Brain microvascular endothelial cell (primary cell): Measurements from ENCODE around the gene LHFPL2.
"Not testable (repeated sequence)": the region's sequence is repeated elsewhere in the genome, so short reads cannot be mapped to it uniquely, and the experiment has no call there.

Experiments used
- DNase-seq: peaks from one replicate; pipeline ENCODE4 v3.0.0-alpha.2; 2020
- H3K27ac ChIP-seq: fragments of 250-450 bp; sonication (Bioruptor Pico); 2 replicates; pipeline ENCODE4 v1.5.1; 2020; ENCODE audit warnings: mild to moderate bottlenecking, moderate library complexity
- H3K27me3 ChIP-seq: fragments of 250-450 bp; sonication (Bioruptor Pico); replicated peaks from 2 replicates; pipeline ENCODE4 v1.5.1; 2020; ENCODE audit warnings: mild to moderate bottlenecking
- H3K36me3 ChIP-seq: fragments of 250-450 bp; sonication (Bioruptor Pico); replicated peaks from 2 replicates; pipeline ENCODE4 v1.5.1; 2020; ENCODE audit warnings: mild to moderate bottlenecking
- H3K4me3 ChIP-seq: 2 replicates; pipeline ENCODE4 v1.5.1; 2011; ENCODE audit warnings: low read depth, mild to moderate bottlenecking, control low read depth, low read length, moderate library complexity
- in situ Hi-C: cut with HindIII; loops from 2 replicates; pipeline ENCODE4 v1.10.0; 2017; ENCODE audit warnings: low sequenced_read_pairs, low pct_ligation_motif_present
- TF ChIP-seq, protein P1 (sequence below): IDR thresholded peaks from 2 replicates; pipeline ENCODE4 v1.5.1; 2011; ENCODE audit warnings: low read depth, mild to moderate bottlenecking, moderate library complexity, low read length, control low read depth, inconsistent platforms; ENCODE audit errors: missing control alignments

LHFPL2 gene

DNA sequence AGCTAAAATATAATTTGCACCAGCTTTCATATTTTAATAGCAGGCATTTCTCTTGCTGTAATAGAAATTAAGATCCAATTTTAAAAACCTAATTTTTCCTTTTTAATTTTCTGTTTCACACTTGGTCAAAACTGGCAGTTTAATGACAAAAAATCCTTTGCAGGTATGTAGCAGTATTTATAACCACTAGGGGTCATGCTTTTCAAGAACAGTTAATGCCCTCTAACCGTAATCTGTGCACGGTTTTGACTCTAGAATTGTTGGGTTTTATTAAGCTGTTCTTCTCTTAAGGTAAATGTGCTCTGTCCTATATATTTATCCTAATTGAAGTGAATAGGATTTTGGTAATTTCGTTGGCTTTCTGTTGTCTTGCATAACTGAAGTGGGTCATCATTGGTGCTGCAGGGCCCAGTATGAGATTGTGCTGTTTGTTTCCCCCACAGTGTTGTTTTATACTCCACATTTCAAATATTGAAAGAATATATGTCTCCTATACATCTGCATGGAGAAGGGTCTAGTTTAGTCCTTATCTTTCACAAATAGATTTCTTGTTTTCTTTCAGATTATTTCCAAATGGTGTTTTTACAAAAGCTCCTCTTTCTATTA is 180.7 kb downstream of the LHFPL2 start:
- no peak overlapping the region for H3K4me3 ChIP-seq
- TF ChIP-seq, protein P1, sequence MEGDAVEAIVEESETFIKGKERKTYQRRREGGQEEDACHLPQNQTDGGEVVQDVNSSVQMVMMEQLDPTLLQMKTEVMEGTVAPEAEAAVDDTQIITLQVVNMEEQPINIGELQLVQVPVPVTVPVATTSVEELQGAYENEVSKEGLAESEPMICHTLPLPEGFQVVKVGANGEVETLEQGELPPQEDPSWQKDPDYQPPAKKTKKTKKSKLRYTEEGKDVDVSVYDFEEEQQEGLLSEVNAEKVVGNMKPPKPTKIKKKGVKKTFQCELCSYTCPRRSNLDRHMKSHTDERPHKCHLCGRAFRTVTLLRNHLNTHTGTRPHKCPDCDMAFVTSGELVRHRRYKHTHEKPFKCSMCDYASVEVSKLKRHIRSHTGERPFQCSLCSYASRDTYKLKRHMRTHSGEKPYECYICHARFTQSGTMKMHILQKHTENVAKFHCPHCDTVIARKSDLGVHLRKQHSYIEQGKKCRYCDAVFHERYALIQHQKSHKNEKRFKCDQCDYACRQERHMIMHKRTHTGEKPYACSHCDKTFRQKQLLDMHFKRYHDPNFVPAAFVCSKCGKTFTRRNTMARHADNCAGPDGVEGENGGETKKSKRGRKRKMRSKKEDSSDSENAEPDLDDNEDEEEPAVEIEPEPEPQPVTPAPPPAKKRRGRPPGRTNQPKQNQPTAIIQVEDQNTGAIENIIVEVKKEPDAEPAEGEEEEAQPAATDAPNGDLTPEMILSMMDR, result peak; percentile 59
- no peak overlapping the region for H3K27ac ChIP-seq
- no peaks in the 10 kb centered on the region for H3K27me3 ChIP-seq
- peak; percentile 12 for DNase-seq
- H3K36me3 ChIP-seq, result no peaks in the 10 kb centered on the region
- in situ Hi-C loops, result no loop called here

DNA sequence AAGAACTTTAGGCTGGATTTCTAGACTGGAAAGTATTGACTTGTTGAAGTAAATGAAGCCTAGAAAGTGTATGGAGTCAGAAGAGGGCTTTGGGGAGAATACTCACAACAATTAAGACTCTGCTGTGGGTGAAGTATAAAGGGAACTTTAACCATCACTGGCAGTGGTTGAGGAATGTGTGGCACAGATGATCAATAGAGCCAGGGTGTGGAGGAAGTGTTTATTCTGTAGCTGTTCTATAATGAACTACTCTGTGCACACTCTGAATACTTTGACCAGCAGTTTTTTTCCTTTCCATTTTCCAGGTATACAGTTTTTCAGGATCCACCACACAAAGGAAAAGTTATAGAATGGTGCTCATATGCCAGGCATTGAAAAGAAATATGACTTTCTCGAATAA is 181.4 kb downstream of the LHFPL2 start:
- no peak for DNase-seq
- Histone ChIP-seq H3K27me3 (no peaks in the 10 kb centered on the region), H3K36me3 (no peaks in the 10 kb centered on the region), H3K27ac (no peak overlapping the region), H3K4me3 (no peak overlapping the region)
- in situ Hi-C loops, result no loop called here
- TF ChIP-seq, protein P1, result no peak

DNA sequence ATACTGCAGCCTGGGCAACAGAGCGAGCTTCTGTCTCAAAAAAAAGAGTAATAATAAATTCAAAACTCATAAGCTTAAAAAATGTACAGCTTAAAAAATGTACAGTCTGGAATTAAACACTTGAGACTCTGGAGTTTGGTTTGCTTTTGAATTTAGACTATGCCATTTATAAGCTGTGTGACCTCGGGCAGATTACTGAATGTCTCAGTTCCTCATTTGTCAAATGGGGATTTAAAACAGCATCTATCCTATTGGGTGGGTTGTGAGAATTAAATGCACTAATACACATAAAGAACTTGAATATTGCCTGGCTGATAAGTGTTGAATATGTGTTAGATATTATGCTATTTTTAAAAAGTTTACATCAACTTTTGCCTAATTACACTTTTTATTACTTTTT is 189.7 kb downstream of the LHFPL2 start:
- TF ChIP-seq, protein P1, result no peak
- H3K4me3 ChIP-seq, result no peak overlapping the region
- no peak for DNase-seq
- no peaks in the 10 kb centered on the region for H3K36me3 ChIP-seq
- H3K27ac ChIP-seq, result no peak overlapping the region
- in situ Hi-C loops, result no loop called here
- H3K27me3 ChIP-seq, result no peaks in the 10 kb centered on the region

DNA sequence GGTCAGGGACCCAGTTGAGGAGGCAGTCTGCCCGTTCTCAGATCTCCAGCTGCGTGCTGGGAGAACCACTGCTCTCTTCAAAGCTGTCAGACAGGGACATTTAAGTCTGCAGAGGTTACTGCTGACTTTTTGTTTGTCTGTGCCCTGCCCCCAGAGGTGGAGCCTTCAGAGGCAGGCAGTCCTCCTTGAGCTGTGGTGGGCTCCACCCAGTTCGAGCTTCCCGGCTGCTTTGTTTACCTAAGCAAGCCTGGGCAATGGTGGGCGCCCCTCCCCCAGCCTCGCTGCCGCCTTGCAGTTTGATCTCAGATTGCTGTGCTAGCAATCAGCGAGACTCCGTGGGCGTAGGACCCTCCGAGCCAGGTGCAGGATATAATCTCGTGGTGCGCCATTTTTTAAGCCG is 191.1 kb downstream of the LHFPL2 start:
- H3K36me3 ChIP-seq, in situ Hi-C loops, H3K27ac ChIP-seq, H3K4me3 ChIP-seq, H3K27me3 ChIP-seq, DNase-seq: not testable (repeated sequence)

DNA sequence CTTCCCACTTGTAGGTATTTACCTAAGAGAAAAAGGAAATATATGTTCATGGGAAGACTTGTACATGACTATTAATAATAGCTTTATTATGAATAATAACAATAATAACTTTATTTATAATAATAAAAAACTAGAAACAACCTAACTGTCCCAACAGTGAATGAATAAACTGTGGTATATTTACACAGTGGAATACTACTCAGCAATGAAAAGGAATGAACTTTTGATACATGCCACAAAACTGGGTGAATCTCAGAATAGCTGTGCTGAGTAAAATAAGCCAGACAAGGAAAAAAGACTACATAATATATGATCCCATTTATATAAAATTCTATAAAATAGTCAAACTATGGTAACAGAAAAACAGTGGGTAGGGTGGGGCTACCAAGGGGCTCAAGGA is 199.5 kb downstream of the LHFPL2 start:
- H3K4me3 ChIP-seq, result no peak overlapping the region
- H3K36me3 ChIP-seq, result no peaks in the 10 kb centered on the region
- H3K27ac ChIP-seq, result no peak overlapping the region
- DNase-seq, result no peak
- in situ Hi-C loops, result no loop called here
- H3K27me3 ChIP-seq, result no peaks in the 10 kb centered on the region
- TF ChIP-seq, protein P1, result no peak

DNA sequence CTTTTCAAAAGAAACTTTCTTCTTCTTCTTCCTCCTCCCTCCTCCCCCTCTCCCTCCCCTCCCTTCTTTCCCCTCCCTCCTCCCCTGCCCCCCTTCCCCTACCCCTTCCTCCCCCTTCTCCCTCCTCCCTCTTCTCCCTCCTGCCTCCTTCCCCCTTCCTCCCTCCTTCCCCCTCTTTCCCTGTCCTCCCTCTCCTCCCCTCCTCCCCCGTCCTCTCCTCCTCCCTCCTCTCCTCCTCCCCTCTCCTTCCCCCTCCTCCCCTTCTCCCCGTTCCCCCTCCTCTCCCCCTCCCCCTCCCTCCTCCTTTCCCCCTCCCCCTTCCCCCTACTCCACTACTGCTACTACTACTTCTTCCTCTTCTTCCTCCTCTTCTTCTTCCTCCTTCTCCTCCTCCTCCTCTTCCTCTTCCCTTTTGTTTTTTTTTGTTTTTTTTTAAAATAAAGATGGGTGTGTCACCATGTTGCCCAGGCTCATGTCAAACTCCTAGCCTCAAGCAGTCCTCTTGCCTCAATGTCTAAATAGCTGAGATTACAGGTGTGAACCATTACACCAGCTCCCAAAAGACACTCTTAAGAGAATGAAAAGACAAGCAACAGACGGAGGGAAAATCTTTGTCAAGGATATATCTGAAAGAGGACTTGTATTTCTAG is 200.7 kb downstream of the LHFPL2 start:
- TF ChIP-seq, protein P1, result no peak
- no peaks in the 10 kb centered on the region for H3K36me3 ChIP-seq
- in situ Hi-C loops, result no loop called here
- no peak for DNase-seq
- H3K4me3 ChIP-seq, result no peak overlapping the region
- no peaks in the 10 kb centered on the region for H3K27me3 ChIP-seq
- H3K27ac ChIP-seq, result no peak overlapping the region
